ENCODE results near the gene PRSS23. TPM values are rescaled to one million over a fixed set of nuclear protein-coding genes. Genes with fewer than 3 reads are reported as not detected.
A peak's percentile ranks its signal among the peaks of the same experiment; 100 is the strongest.

PRSS23 gene
- total RNA-seq, 1 experiment from 2014 or later = 355 TPM

DNA sequence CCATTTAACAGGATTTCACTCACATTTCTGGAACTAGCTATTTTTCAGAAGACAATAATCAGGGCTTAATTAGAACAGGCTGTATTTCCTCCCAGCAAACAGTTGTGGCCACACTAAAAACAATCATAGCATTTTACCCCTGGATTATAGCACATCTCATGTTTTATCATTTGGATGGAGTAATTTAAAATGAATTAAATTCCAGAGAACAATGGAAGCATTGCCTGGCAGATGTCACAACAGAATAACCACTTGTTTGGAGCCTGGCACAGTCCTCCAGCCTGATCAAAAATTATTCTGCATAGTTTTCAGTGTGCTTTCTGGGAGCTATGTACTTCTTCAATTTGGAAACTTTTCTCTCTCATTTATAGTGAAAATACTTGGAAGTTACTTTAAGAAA, 9.2 kb downstream of the PRSS23 start:
- in situ Hi-C loops (cut with HindIII; ENCODE audit: low pct_unique_long_range_greater_than_20kb, low sequenced_read_pairs) (no loop called here), intact Hi-C loops (cut with micrococcal nuclease; ENCODE audit: unreplicated experiment) (no loop called here)
- peaks cover 88% of the 10 kb centered on the region for H3K4me1 ChIP-seq (ENCODE audit: control insufficient read depth, insufficient read depth, low read length)
- no peaks in the 10 kb centered on the region for H3K9me3 ChIP-seq (ENCODE audit: control insufficient read depth, insufficient read depth, low read depth, low read length)
- no peak for TF ChIP-seq TCF7L2 (IDR thresholded peaks at IDR 0.05; ENCODE audit: low read depth, low read length)
- TF ChIP-seq, protein P1, sequence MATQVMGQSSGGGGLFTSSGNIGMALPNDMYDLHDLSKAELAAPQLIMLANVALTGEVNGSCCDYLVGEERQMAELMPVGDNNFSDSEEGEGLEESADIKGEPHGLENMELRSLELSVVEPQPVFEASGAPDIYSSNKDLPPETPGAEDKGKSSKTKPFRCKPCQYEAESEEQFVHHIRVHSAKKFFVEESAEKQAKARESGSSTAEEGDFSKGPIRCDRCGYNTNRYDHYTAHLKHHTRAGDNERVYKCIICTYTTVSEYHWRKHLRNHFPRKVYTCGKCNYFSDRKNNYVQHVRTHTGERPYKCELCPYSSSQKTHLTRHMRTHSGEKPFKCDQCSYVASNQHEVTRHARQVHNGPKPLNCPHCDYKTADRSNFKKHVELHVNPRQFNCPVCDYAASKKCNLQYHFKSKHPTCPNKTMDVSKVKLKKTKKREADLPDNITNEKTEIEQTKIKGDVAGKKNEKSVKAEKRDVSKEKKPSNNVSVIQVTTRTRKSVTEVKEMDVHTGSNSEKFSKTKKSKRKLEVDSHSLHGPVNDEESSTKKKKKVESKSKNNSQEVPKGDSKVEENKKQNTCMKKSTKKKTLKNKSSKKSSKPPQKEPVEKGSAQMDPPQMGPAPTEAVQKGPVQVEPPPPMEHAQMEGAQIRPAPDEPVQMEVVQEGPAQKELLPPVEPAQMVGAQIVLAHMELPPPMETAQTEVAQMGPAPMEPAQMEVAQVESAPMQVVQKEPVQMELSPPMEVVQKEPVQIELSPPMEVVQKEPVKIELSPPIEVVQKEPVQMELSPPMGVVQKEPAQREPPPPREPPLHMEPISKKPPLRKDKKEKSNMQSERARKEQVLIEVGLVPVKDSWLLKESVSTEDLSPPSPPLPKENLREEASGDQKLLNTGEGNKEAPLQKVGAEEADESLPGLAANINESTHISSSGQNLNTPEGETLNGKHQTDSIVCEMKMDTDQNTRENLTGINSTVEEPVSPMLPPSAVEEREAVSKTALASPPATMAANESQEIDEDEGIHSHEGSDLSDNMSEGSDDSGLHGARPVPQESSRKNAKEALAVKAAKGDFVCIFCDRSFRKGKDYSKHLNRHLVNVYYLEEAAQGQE (IDR thresholded peaks at IDR 0.05; ENCODE audit: insufficient read depth in 1 of 2, low read depth in 2 of 2, low read length in 1 of 2) = no peak
- H3K4me3 ChIP-seq (ENCODE audit: low read depth in 2 of 2, low read length in 2 of 2) = no peak overlapping the region
- DNase-seq (ENCODE audit: low read depth, low spot score) (no peak), ATAC-seq (no peak)
- CTCF ChIA-PET = no interaction called here
- no TSS peak for BruUV-seq (replicated peaks)
- peaks cover 23% of the 10 kb centered on the region; the same call in 1 of the 2 replicates for H3K36me3 ChIP-seq (ENCODE audit: control insufficient read depth, insufficient read depth, low read length)
- H3K27ac ChIP-seq (ENCODE audit: low read length) = peak overlapping the region; percentile 66
- no peaks in the 10 kb centered on the region for H3K27me3 ChIP-seq (ENCODE audit: control insufficient read depth, insufficient read depth, low read length)
- POLR2A ChIA-PET = no interaction called here

DNA sequence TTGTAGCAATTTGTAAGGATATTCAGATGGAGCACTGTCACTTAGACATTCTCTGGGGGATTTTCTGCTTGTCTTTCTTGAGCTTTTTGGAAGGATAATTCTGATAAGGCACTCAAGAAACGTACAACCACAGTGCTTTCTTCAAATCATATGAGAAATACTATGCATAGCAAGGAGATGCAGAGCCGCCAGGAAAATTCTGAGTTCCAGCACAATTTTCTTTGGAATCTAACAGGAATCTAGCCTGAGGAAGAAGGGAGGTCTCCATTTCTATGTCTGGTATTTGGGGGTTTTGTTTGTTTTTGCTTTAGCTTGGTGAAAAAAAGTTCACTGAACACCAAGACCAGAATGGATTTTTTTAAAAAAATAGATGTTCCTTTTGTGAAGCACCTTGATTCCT, 9.9 kb downstream of the PRSS23 start:
- in situ Hi-C loops (cut with HindIII; ENCODE audit: low pct_unique_long_range_greater_than_20kb, low sequenced_read_pairs) = no loop called here
- Histone ChIP-seq H3K4me1 (ENCODE audit: control insufficient read depth, insufficient read depth, low read length) (peaks cover 88% of the 10 kb centered on the region), H3K27me3 (ENCODE audit: control insufficient read depth, insufficient read depth, low read length) (no peaks in the 10 kb centered on the region), H3K27ac (ENCODE audit: low read length) (peak overlapping the region; percentile 66), H3K4me3 (ENCODE audit: low read depth in 2 of 2, low read length in 2 of 2) (no peak overlapping the region), H3K9me3 (ENCODE audit: control insufficient read depth, insufficient read depth, low read depth, low read length) (no peaks in the 10 kb centered on the region), H3K36me3 (ENCODE audit: control insufficient read depth, insufficient read depth, low read length) (peaks cover 20% of the 10 kb centered on the region; the same call in 1 of the 2 replicates)
- no peak for TF ChIP-seq TCF7L2 (IDR thresholded peaks at IDR 0.05; ENCODE audit: low read depth, low read length)
- no peak for TF ChIP-seq SIN3A (IDR thresholded peaks at IDR 0.05; ENCODE audit: borderline replicate concordance, insufficient read depth, low read depth, low read length)
- TF ChIP-seq, protein P2, sequence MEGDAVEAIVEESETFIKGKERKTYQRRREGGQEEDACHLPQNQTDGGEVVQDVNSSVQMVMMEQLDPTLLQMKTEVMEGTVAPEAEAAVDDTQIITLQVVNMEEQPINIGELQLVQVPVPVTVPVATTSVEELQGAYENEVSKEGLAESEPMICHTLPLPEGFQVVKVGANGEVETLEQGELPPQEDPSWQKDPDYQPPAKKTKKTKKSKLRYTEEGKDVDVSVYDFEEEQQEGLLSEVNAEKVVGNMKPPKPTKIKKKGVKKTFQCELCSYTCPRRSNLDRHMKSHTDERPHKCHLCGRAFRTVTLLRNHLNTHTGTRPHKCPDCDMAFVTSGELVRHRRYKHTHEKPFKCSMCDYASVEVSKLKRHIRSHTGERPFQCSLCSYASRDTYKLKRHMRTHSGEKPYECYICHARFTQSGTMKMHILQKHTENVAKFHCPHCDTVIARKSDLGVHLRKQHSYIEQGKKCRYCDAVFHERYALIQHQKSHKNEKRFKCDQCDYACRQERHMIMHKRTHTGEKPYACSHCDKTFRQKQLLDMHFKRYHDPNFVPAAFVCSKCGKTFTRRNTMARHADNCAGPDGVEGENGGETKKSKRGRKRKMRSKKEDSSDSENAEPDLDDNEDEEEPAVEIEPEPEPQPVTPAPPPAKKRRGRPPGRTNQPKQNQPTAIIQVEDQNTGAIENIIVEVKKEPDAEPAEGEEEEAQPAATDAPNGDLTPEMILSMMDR (IDR thresholded peaks at IDR 0.05) = no peak
- no peak for TF ChIP-seq POLR2AphosphoS5 (IDR thresholded peaks at IDR 0.05; ENCODE audit: low read depth, low read length)
- TF ChIP-seq, protein P1 (IDR thresholded peaks at IDR 0.05; ENCODE audit: insufficient read depth in 1 of 2, low read depth in 2 of 2, low read length in 1 of 2) = no peak
- intact Hi-C loops (cut with micrococcal nuclease; ENCODE audit: unreplicated experiment) = no loop called here
- ATAC-seq (no peak), DNase-seq (ENCODE audit: low read depth, low spot score) (no peak)
- BruUV-seq (replicated peaks) = no TSS peak
- CTCF ChIA-PET = no interaction called here
- POLR2A ChIA-PET = no interaction called here

Measured in Panc1 (cell line).